ENCODE data around the gene NPNT.

NPNT gene

GRCh38 chr4:105998171-105999063 lies 103.1 kb downstream of the NPNT start:
- DNase-seq (ENCODE audit: low spot score): no peak
- no peak for TF ChIP-seq CTCF (IDR thresholded peaks at IDR 0.05; ENCODE audit: extremely low read depth, missing control alignments)

GRCh38 chr4:106002994-106003393 lies 107.7 kb downstream of the NPNT start:
- no peak for DNase-seq (ENCODE audit: low spot score)
- no peak for TF ChIP-seq CTCF (IDR thresholded peaks at IDR 0.05; ENCODE audit: extremely low read depth, missing control alignments)

- no peak for TF ChIP-seq CTCF (IDR thresholded peaks at IDR 0.05; ENCODE audit: extremely low read depth, missing control alignments)
- no peak for DNase-seq (ENCODE audit: low spot score)
Measured at GRCh38 chr4:106010761-106011160, 115.5 kb downstream of the NPNT start.

- no peak for DNase-seq (ENCODE audit: low spot score)
- TF ChIP-seq CTCF (IDR thresholded peaks at IDR 0.05; ENCODE audit: extremely low read depth, missing control alignments): no peak
Measured at GRCh38 chr4:106011387-106011786, 116.1 kb downstream of the NPNT start.

GRCh38 chr4:106017975-106018374 lies 122.7 kb downstream of the NPNT start:
- no peak for TF ChIP-seq CTCF (IDR thresholded peaks at IDR 0.05; ENCODE audit: extremely low read depth, missing control alignments)
- DNase-seq (ENCODE audit: low spot score): no peak

GRCh38 chr4:106019771-106020170 lies 124.5 kb downstream of the NPNT start:
- DNase-seq (ENCODE audit: low spot score): no peak
- no peak for TF ChIP-seq CTCF (IDR thresholded peaks at IDR 0.05; ENCODE audit: extremely low read depth, missing control alignments)
